ENCODE measurements around the gene KIF1A.

- TF ChIP-seq CTCF (conservative IDR thresholded peaks at IDR 0.05; ENCODE audit: low read depth, low read length): no peak
- no peak for TF ChIP-seq EZH2 (IDR thresholded peaks at IDR 0.05; ENCODE audit: low read length, unreplicated experiment)
- TF ChIP-seq EZH2phosphoT487 (IDR thresholded peaks at IDR 0.05; ENCODE audit: borderline replicate concordance, low read length): no peak
Observed at GRCh38 chr2:240781471-240782220, 38.4 kb downstream of the KIF1A start.
